Stimulated activated CD4-positive, alpha-beta T cell treated with anti-CD3 and anti-CD28 coated beads, Interleukin-15, amount 100 ng/mL, for 48 hours (primary cell): ENCODE data around the gene FAIM2.
"Not testable (repeated sequence)": the region's sequence is repeated elsewhere in the genome, so short reads cannot be mapped to it uniquely, and the experiment has no call there.

Source experiments
- DNase-seq, 2 donors: peaks; one replicate each; pipeline ENCODE4 v3.0.0-alpha.2; 2020; ENCODE audit warnings: low read depth in 2 of 2

The FAIM2 gene

GRCh38 chr12:49879065-49879464 is 24.6 kb downstream of the FAIM2 start:
- not testable (repeated sequence) for DNase-seq

GRCh38 chr12:49878021-49878420 is 25.7 kb downstream of the FAIM2 start:
- no peak for DNase-seq

GRCh38 chr12:49877066-49877465 is 26.6 kb downstream of the FAIM2 start:
- no peak for DNase-seq

GRCh38 chr12:49876070-49876469 is 27.6 kb downstream of the FAIM2 start:
- no peak for DNase-seq

GRCh38 chr12:49875115-49875720 is 28.5 kb downstream of the FAIM2 start:
- no peak for DNase-seq

GRCh38 chr12:49874142-49874897 is 29.4 kb downstream of the FAIM2 start:
- no peak for DNase-seq

GRCh38 chr12:49873361-49873934 is 30.3 kb downstream of the FAIM2 start:
- DNase-seq = no peak

- no peak for DNase-seq
Observed at GRCh38 chr12:49872781-49873181, 30.9 kb downstream of the FAIM2 start.

GRCh38 chr12:49872381-49872780 is 31.3 kb downstream of the FAIM2 start:
- no peak for DNase-seq

- DNase-seq = not testable (repeated sequence)
Observed at GRCh38 chr12:49871811-49872251, 31.9 kb downstream of the FAIM2 start.

GRCh38 chr12:49871263-49871561 is 32.5 kb downstream of the FAIM2 start:
- DNase-seq = no peak

GRCh38 chr12:49870501-49871262 is 33.0 kb downstream of the FAIM2 start:
- DNase-seq = no peak

- no peak for DNase-seq
Observed at GRCh38 chr12:49869816-49870500, 33.7 kb downstream of the FAIM2 start.

GRCh38 chr12:49868952-49869815 is 34.5 kb downstream of the FAIM2 start:
- DNase-seq = no peak

GRCh38 chr12:49868449-49868848 is 35.3 kb downstream of the FAIM2 start:
- no peak for DNase-seq

GRCh38 chr12:49867570-49868341 is 35.9 kb downstream of the FAIM2 start:
- no peak for DNase-seq

GRCh38 chr12:49866859-49867569 is 36.7 kb downstream of the FAIM2 start:
- DNase-seq = peak; percentile 58 to 59

- DNase-seq = no peak
Observed at GRCh38 chr12:49865782-49866135, 37.9 kb downstream of the FAIM2 start.

- DNase-seq = no peak
Observed at GRCh38 chr12:49865109-49865781, 38.5 kb downstream of the FAIM2 start.
